Liver (tissue), 3 donors: ENCODE data around the gene SYCP3.

Experiments
- ATF3 ChIP-seq: IDR thresholded peaks from 2 replicates; pipeline ENCODE4 v1.6.1; 2016; ENCODE audit warnings: antibody characterized with exemption
- CTCF ChIP-seq: fragments of 150-350 bp; IDR thresholded peaks from 2 replicates; pipeline ENCODE4 v1.5.1; 2017; ENCODE audit warnings: improper control_type of control experiment, low read depth, low read length; ENCODE audit not compliant: missing input control
- EGR1 ChIP-seq, 2 donors: IDR thresholded peaks; 2 replicates each; pipeline ENCODE4 v1.6.1; 2016 to 2018; ENCODE audit warnings: antibody characterized with exemption in 2 of 2, low read depth in 2 of 2
- FOXA2 ChIP-seq: IDR thresholded peaks from 2 replicates; pipeline ENCODE4 v1.6.1; 2016; ENCODE audit warnings: antibody characterized with exemption
- GABPA ChIP-seq, 2 donors: IDR thresholded peaks in 1 of 2; conservative IDR thresholded peaks in 1 of 2; 2 replicates each; pipeline ENCODE4 v1.6.1; 2016; ENCODE audit warnings: antibody characterized with exemption in 2 of 2, mild to moderate bottlenecking in 1 of 2, moderate library complexity in 1 of 2
- JUND ChIP-seq, 2 donors: IDR thresholded peaks; 2 replicates each; pipeline ENCODE4 v1.6.1; 2016; ENCODE audit warnings: antibody characterized with exemption in 2 of 2
- RAD21 ChIP-seq, 2 donors: IDR thresholded peaks; 2 replicates each; pipeline ENCODE4 v1.6.1; 2016; ENCODE audit warnings: antibody characterized with exemption in 2 of 2, mild to moderate bottlenecking in 2 of 2
- REST ChIP-seq: IDR thresholded peaks from 2 replicates; pipeline ENCODE4 v1.6.1; 2016; ENCODE audit warnings: antibody characterized with exemption, mild to moderate bottlenecking
- RXRA ChIP-seq, 2 donors: IDR thresholded peaks; 2 replicates each; pipeline ENCODE4 v1.6.1; 2017 to 2018; ENCODE audit warnings: antibody characterized with exemption in 2 of 2, mild to moderate bottlenecking in 1 of 2
- TAF1 ChIP-seq: conservative IDR thresholded peaks from 2 replicates; pipeline ENCODE4 v1.6.1; 2016; ENCODE audit warnings: antibody characterized with exemption, mild to moderate bottlenecking
- YY1 ChIP-seq: IDR thresholded peaks from 2 replicates; pipeline ENCODE4 v1.6.1; 2016; ENCODE audit warnings: antibody characterized with exemption, mild to moderate bottlenecking
- ZBTB33 ChIP-seq: IDR thresholded peaks from 2 replicates; pipeline ENCODE4 v1.6.1; 2016; ENCODE audit warnings: antibody characterized with exemption
- donor health status: healthy.
- donor health status: healthy.

- TF ChIP-seq EGR1 (IDR thresholded peaks at IDR 0.05; ENCODE audit: low read depth in 2 of 2) (no peak), CTCF (no peak), TAF1 (no peak), RAD21 (IDR thresholded peaks at IDR 0.05) (no peak), GABPA (IDR thresholded peaks at IDR 0.05 in 1 of 2, conservative IDR thresholded peaks at IDR 0.05 in 1 of 2) (no peak), YY1 (no peak), FOXA2 (no peak), JUND (IDR thresholded peaks at IDR 0.05) (no peak), ZBTB33 (no peak), REST (no peak), ATF3 (no peak), RXRA (IDR thresholded peaks at IDR 0.05) (no peak)
Measured at GRCh38 chr12:101727098-101727497, 12.2 kb downstream of the SYCP3 start.
